GM20000 (cell line): Measurements from ENCODE around the gene ASIC2.

Experiments
- DNase-seq: peaks from one replicate; pipeline ENCODE4 v3.0.0; 2012; ENCODE audit warnings: low spot score
- CTCF ChIP-seq: IDR thresholded peaks from 2 replicates; pipeline ENCODE4 v1.5.1; 2012; ENCODE audit warnings: mild to moderate bottlenecking, control low read depth; ENCODE audit errors: extremely low read depth, missing control alignments

Gene ASIC2

DNA sequence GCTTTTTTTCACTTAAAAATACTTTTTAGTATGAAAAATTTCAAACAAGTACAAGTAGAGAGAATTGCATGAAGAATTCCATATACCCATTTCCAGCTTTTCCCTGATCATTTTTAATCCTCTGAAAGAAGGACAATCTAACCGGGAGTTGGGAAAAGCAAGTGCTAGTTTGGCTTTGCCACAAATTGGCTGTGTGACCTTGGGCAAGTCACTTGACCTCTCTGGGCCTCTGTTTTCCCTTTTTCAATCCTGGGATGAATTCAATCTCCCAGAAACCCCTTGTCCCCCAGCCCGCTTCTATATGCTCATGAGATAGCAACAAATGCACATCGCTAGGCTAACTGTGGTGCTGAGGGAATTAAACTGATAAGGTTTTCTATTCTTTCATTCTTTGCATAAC, 49.4 kb downstream of the ASIC2 start:
- no peak for DNase-seq
- no peak for TF ChIP-seq CTCF

- no peak for DNase-seq
Observed at GRCh38 chr17:33242375-33243124, 50.5 kb downstream of the ASIC2 start.

GRCh38 chr17:33241390-33241789, 51.7 kb downstream of the ASIC2 start:
- DNase-seq, result no peak
- TF ChIP-seq CTCF, result no peak

More at GRCh38 chr17:33242375-33243124, 50.5 kb downstream of the ASIC2 start:
- no peak for TF ChIP-seq CTCF

- no peak for DNase-seq
- TF ChIP-seq CTCF, result no peak
Observed at GRCh38 chr17:33240362-33240761, 52.7 kb downstream of the ASIC2 start.

GRCh38 chr17:33239702-33240101, 53.4 kb downstream of the ASIC2 start:
- no peak for TF ChIP-seq CTCF
- no peak for DNase-seq

- TF ChIP-seq CTCF, result no peak
- no peak for DNase-seq
Observed at GRCh38 chr17:33234930-33235685, 58.0 kb downstream of the ASIC2 start.

DNA sequence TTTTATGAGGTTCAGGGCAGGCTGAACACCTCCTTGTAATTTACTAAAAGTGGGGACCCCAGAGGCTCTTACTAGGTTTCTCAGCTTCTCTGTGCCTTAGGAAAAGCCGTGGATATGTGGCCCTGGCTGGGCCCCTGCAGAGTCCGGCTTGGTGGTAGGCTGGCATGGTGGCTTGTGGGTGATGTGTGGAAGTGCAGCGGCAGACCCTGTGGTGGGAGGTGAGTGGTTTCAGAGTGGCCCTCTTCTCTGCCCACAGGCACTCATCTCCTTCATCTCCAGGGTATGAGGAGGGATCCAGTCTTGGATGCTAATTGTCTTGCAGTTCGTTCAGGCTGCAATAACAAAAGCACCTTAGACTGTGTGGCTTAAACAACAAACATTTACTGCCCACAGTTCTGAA, 58.9 kb downstream of the ASIC2 start:
- TF ChIP-seq CTCF, result no peak
- DNase-seq, result no peak
